Endothelial cell of umbilical vein (primary cell): Measurements from ENCODE around the gene DDX3X. TPM values are rescaled to one million over a fixed set of nuclear protein-coding genes. Genes with fewer than 3 reads are reported as not detected.

ENCODE experiments used
- BruUV-seq: library from RNA; stranded (reverse); fragments of 400-500 nt; replicated peaks from 2 replicates; lab custom pipeline; 2021; lab: Mats Ljungman, UMichigan
- CTCF ChIA-PET: fragments of 300-600, 350-600 bp; sonication (Branson Sonifier 250); formaldehyde crosslinking; loops from one replicate; lab custom pipeline; 2021; ENCODE audit warnings: antibody characterized with exemption, inconsistent platforms; lab: Charles Lee
- POLR2A ChIA-PET: fragments of 300-600, 350-600 bp; sonication (Branson Sonifier 250); formaldehyde crosslinking; loops from one replicate; lab custom pipeline; 2021; ENCODE audit warnings: antibody characterized with exemption, inconsistent platforms; lab: Charles Lee
- DNase-seq: peaks from one replicate; pipeline ENCODE4 v3.0.0-alpha.2; 2011; ENCODE audit warnings: low read depth, low spot score
- FAIRE-seq: peaks from 2 replicates; lab custom pipeline; 2011; peaks lifted over from hg19 to GRCh38; lab: Jason Lieb, UNC
- H2AFZ ChIP-seq: 2 replicates; pipeline ENCODE4 v1.6.0; 2012; ENCODE audit warnings: low read depth, low read length, control low read depth, inconsistent platforms
- H3K27ac ChIP-seq: 2 replicates; pipeline ENCODE4 v1.5.1; 2011; ENCODE audit warnings: low read depth, mild to moderate bottlenecking, control low read depth, low read length, moderate library complexity; ENCODE audit not compliant: insufficient read depth
- H3K27me3 ChIP-seq, 2 experiments: 2 replicates each; pipeline versions ENCODE4 v1.6.0 to v1.6.1; 2011; ENCODE audit warnings: low read length in 2 of 2, mixed read lengths in 1 of 2; ENCODE audit not compliant: control insufficient read depth in 2 of 2, insufficient read depth in 2 of 2
- H3K36me3 ChIP-seq, 2 experiments: 2 replicates in 1 of 2; 3 replicates in 1 of 2; pipeline ENCODE4 v1.5.1; 2011; ENCODE audit warnings: low read length in 2 of 2, mild to moderate bottlenecking in 1 of 2, moderate library complexity in 1 of 2; ENCODE audit not compliant: control insufficient read depth in 2 of 2, insufficient read depth in 2 of 2; ENCODE audit errors: extremely low read depth in 1 of 2
- H3K4me1 ChIP-seq: 3 replicates; pipeline ENCODE4 v1.5.1; 2011; ENCODE audit warnings: mild to moderate bottlenecking, low read length; ENCODE audit not compliant: control insufficient read depth, insufficient read depth; ENCODE audit errors: extremely low read depth
- H3K4me2 ChIP-seq: 2 replicates; pipeline ENCODE4 v1.6.1; 2011; ENCODE audit warnings: low read length, control low read depth, mixed read lengths; ENCODE audit not compliant: insufficient read depth
- H3K4me3 ChIP-seq, 3 experiments: fragments of 200-600 bp in 1 of 3; sonication (generic), shearing (Covaris generic) in 1 of 3; replicated peaks in 1 of 3; 2 replicates each; pipeline ENCODE4 v1.5.1; 2011 to 2016; ENCODE audit warnings: control low read depth in 3 of 3, low read length in 3 of 3, mild to moderate bottlenecking in 2 of 3, inconsistent platforms in 1 of 3, low read depth in 1 of 3, moderate library complexity in 1 of 3; ENCODE audit not compliant: insufficient read depth in 1 of 3
- H3K79me2 ChIP-seq: 2 replicates; pipeline ENCODE4 v1.6.0; 2012; ENCODE audit warnings: low read length, inconsistent platforms; ENCODE audit not compliant: control insufficient read depth, insufficient read depth
- H3K9ac ChIP-seq: replicated peaks from 2 replicates; pipeline ENCODE3; 2011; ENCODE audit warnings: low read length, control low read depth; ENCODE audit not compliant: insufficient read depth; ENCODE audit errors: extremely low read depth
- H3K9me1 ChIP-seq: replicated peaks from 3 replicates; pipeline ENCODE4 v1.6.0; 2011; ENCODE audit warnings: mild to moderate bottlenecking, low read length; ENCODE audit not compliant: control insufficient read depth, insufficient read depth; ENCODE audit errors: extremely low read depth
- H3K9me3 ChIP-seq: replicated peaks from 2 replicates; pipeline ENCODE4 v1.5.1; 2012; ENCODE audit warnings: low read length, inconsistent platforms; ENCODE audit not compliant: control insufficient read depth, insufficient read depth
- H4K20me1 ChIP-seq: replicated peaks from 2 replicates; pipeline ENCODE3; 2011; ENCODE audit warnings: mild to moderate bottlenecking, low read length; ENCODE audit not compliant: control insufficient read depth, insufficient read depth; ENCODE audit errors: extremely low read depth
- EZH2 ChIP-seq: IDR thresholded peaks from 2 replicates; pipeline ENCODE4 v1.6.1; 2012; ENCODE audit warnings: borderline replicate concordance, low read depth, mild to moderate bottlenecking, moderate library complexity, low read length, inconsistent platforms; ENCODE audit not compliant: severe bottlenecking
- FOS ChIP-seq: IDR thresholded peaks from 2 replicates; pipeline ENCODE4 v1.6.1; 2011; ENCODE audit warnings: mild to moderate bottlenecking, low read length, moderate library complexity, borderline replicate concordance; ENCODE audit not compliant: insufficient read depth
- GATA2 ChIP-seq: IDR thresholded peaks from 2 replicates; pipeline ENCODE4 v1.7.0; 2011; ENCODE audit warnings: low read depth, mild to moderate bottlenecking, moderate library complexity, mixed read lengths, low read length; ENCODE audit not compliant: insufficient read length, insufficient read depth
- JUN ChIP-seq: IDR thresholded peaks from 2 replicates; pipeline ENCODE4 v1.6.1; 2011; ENCODE audit warnings: borderline replicate concordance, low read depth; ENCODE audit not compliant: insufficient read length, insufficient read depth
- MYC ChIP-seq: IDR thresholded peaks from one replicate; pipeline ENCODE4 v1.6.1; 2011; ENCODE audit warnings: mild to moderate bottlenecking, low read depth, low read length
- POLR2A ChIP-seq: IDR thresholded peaks from 2 replicates; pipeline ENCODE4 v1.6.1; 2012; ENCODE audit warnings: low read depth, mild to moderate bottlenecking, control low read depth, low read length
- dilution Hi-C: fragments of 300-500 bp; cut with MboI; formaldehyde crosslinking; loops from one replicate; pipeline ENCODE4 v1.15.0; 2019; ENCODE audit warnings: low sequenced_read_pairs; ENCODE audit not compliant: extremely low pct_ligation_motif_present
- intact Hi-C: fragments of 100-400 bp; cut with micrococcal nuclease; formaldehyde crosslinking; loops from one replicate; pipeline ENCODE4 v1.10.0; 2022
- polyA plus RNA-seq, 4 experiments: library from polyadenylated mRNA; depleted of rRNA in 3 of 4; stranded (reverse) in 3 of 4; unstranded in 1 of 4; fragments of >200 nt; gene quantifications; 2 replicates each; pipeline versions ENCODE4 v1.2.1 to v1.2.3, GENCODE V29; 2011 to 2012; ENCODE audit warnings: missing spikeins in 1 of 4
- total RNA-seq: library from RNA; stranded (reverse); gene quantifications from 2 replicates; pipeline ENCODE4 v1.2.3, GENCODE V29; 2021
- TF ChIP-seq, protein P1 (sequence below), 2 donors: IDR thresholded peaks; 1 replicate in 1 of 2; 2 replicates in 1 of 2; pipeline ENCODE4 v1.5.1; 2011; ENCODE audit warnings: low read length in 2 of 2, mild to moderate bottlenecking in 2 of 2, moderate library complexity in 2 of 2, control low read depth in 1 of 2, inconsistent platforms in 1 of 2, low read depth in 1 of 2; ENCODE audit not compliant: insufficient read depth in 1 of 2; ENCODE audit errors: extremely low read depth in 1 of 2

Gene DDX3X
- total and polyA plus RNA-seq, 2 donors (not counting 3 experiments of a cell fraction or from before 2014, with no cell fraction given), result 48.5 to 300 TPM

GRCh38 chrX:41351923-41352322, 18.0 kb downstream of the DDX3X start:
- H4K20me1 ChIP-seq, result no peaks in the 10 kb centered on the region
- no peak for TF ChIP-seq FOS
- TF ChIP-seq MYC, result no peak
- TF ChIP-seq POLR2A, result peak; percentile 42
- TF ChIP-seq, protein P1, sequence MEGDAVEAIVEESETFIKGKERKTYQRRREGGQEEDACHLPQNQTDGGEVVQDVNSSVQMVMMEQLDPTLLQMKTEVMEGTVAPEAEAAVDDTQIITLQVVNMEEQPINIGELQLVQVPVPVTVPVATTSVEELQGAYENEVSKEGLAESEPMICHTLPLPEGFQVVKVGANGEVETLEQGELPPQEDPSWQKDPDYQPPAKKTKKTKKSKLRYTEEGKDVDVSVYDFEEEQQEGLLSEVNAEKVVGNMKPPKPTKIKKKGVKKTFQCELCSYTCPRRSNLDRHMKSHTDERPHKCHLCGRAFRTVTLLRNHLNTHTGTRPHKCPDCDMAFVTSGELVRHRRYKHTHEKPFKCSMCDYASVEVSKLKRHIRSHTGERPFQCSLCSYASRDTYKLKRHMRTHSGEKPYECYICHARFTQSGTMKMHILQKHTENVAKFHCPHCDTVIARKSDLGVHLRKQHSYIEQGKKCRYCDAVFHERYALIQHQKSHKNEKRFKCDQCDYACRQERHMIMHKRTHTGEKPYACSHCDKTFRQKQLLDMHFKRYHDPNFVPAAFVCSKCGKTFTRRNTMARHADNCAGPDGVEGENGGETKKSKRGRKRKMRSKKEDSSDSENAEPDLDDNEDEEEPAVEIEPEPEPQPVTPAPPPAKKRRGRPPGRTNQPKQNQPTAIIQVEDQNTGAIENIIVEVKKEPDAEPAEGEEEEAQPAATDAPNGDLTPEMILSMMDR (IDR thresholded peaks at IDR 0.05; ENCODE audit: extremely low read depth in 1 of 2, insufficient read depth in 1 of 2, low read depth in 1 of 2, low read length in 2 of 2), result no peak
- TF ChIP-seq JUN, result no peak
- ChIA-PET POLR2A (no interaction called here), CTCF (no interaction called here)
- intact Hi-C loops (loop anchor here (2.0 kb wide), 1 partner anchor 91 kb away; no protein-coding TSS in a partner anchor), dilution Hi-C loops (no loop called here)
- no peak overlapping the region for H2AFZ ChIP-seq
- no peak for FAIRE-seq
- no peak overlapping the region for H3K4me3 ChIP-seq
- no peaks in the 10 kb centered on the region for H3K27me3 ChIP-seq
- BruUV-seq, result no TSS peak
- H3K9me3 ChIP-seq, result no peaks in the 10 kb centered on the region
- no peaks in the 10 kb centered on the region for H3K79me2 ChIP-seq
- no peaks in the 10 kb centered on the region for H3K9me1 ChIP-seq
- peak; percentile 1 for DNase-seq
- peaks cover 3 to 8% of the 10 kb centered on the region in 2 experiments for H3K36me3 ChIP-seq
- no peak overlapping the region for H3K9ac ChIP-seq
- no peak overlapping the region for H3K4me2 ChIP-seq
- peaks cover 5% of the 10 kb centered on the region for H3K4me1 ChIP-seq
- H3K27ac ChIP-seq, result no peak overlapping the region

GRCh38 chrX:41352329-41352838, 18.4 kb downstream of the DDX3X start:
- POLR2A ChIA-PET, result no interaction called here
- no peaks in the 10 kb centered on the region for H3K27me3 ChIP-seq
- dilution Hi-C loops (no loop called here), intact Hi-C loops (no loop called here)
- CTCF ChIA-PET, result no interaction called here
- H3K27ac ChIP-seq, result no peak overlapping the region
- no peaks in the 10 kb centered on the region for H3K9me3 ChIP-seq
- no peak for TF ChIP-seq MYC
- TF ChIP-seq EZH2, result no peak
- TF ChIP-seq GATA2, result peak; percentile 14
- no peak for TF ChIP-seq JUN
- H3K4me2 ChIP-seq, result no peak overlapping the region
- BruUV-seq, result no TSS peak
- H3K9me1 ChIP-seq, result no peaks in the 10 kb centered on the region
- DNase-seq (peak; percentile 4), FAIRE-seq (no peak)
- H3K4me3 ChIP-seq, result no peak overlapping the region
- H3K36me3 ChIP-seq, result peaks cover 0 to 8% of the 10 kb centered on the region in 2 experiments
- no peaks in the 10 kb centered on the region for H4K20me1 ChIP-seq
- H2AFZ ChIP-seq, result no peak overlapping the region
- no peak overlapping the region for H3K9ac ChIP-seq
- no peaks in the 10 kb centered on the region for H3K79me2 ChIP-seq
- H3K4me1 ChIP-seq, result peaks cover 5% of the 10 kb centered on the region
